GM12878 (cell line): ENCODE results near the gene PCLO.

ENCODE experiments used
- FOXM1 ChIP-seq: IDR thresholded peaks from 2 replicates; pipeline ENCODE4 v1.6.1; 2012; ENCODE audit warnings: low read depth, mild to moderate bottlenecking, inconsistent platforms, low read length, moderate library complexity
- POLR2AphosphoS5 ChIP-seq: IDR thresholded peaks from 2 replicates; pipeline ENCODE4 v1.6.1; 2011; ENCODE audit warnings: mild to moderate bottlenecking, low read length, inconsistent platforms
- RFX5 ChIP-seq: IDR thresholded peaks from 2 replicates; pipeline ENCODE4 v1.6.1; 2011; ENCODE audit warnings: low read depth, low read length, improper control_type of control experiment
- TF ChIP-seq, protein P1 (sequence below), 3 experiments: IDR thresholded peaks in 2 of 3; conservative IDR thresholded peaks in 1 of 3; 2 replicates each; pipeline ENCODE4 v1.5.1; 2011; ENCODE audit warnings: low read depth in 3 of 3, low read length in 3 of 3, mild to moderate bottlenecking in 3 of 3, control low read depth in 2 of 3, moderate library complexity in 2 of 3, inconsistent platforms in 1 of 3, mixed read lengths in 1 of 3; ENCODE audit not compliant: control insufficient read depth in 2 of 3, insufficient read depth in 1 of 3; ENCODE audit errors: extremely low read depth in 1 of 3

DNA sequence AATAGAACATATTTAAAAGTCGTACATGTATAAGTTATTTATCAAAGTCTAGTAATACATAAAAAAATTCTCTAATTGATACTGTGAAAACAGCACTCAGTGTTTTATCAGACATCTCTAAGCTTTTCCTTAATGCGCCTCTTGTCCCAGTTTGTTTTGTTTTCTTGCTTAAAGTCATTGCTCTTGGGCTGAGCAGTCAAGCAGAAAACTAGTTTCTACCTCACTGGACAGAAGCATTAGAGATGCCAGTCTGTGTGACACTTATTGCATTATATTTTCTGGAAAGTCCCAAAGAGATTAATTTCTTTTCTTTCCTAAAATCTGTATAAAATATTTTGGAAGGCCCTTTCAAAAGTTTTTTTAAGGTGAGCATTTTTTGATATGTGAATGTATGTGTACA is 236.2 kb downstream of the PCLO start:
- TF ChIP-seq POLR2AphosphoS5, result no peak
- no peak for TF ChIP-seq RFX5
- TF ChIP-seq FOXM1, result no peak
- TF ChIP-seq, protein P1, sequence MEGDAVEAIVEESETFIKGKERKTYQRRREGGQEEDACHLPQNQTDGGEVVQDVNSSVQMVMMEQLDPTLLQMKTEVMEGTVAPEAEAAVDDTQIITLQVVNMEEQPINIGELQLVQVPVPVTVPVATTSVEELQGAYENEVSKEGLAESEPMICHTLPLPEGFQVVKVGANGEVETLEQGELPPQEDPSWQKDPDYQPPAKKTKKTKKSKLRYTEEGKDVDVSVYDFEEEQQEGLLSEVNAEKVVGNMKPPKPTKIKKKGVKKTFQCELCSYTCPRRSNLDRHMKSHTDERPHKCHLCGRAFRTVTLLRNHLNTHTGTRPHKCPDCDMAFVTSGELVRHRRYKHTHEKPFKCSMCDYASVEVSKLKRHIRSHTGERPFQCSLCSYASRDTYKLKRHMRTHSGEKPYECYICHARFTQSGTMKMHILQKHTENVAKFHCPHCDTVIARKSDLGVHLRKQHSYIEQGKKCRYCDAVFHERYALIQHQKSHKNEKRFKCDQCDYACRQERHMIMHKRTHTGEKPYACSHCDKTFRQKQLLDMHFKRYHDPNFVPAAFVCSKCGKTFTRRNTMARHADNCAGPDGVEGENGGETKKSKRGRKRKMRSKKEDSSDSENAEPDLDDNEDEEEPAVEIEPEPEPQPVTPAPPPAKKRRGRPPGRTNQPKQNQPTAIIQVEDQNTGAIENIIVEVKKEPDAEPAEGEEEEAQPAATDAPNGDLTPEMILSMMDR (IDR thresholded peaks at IDR 0.05 in 2 of 3, conservative IDR thresholded peaks at IDR 0.05 in 1 of 3; ENCODE audit: control insufficient read depth in 2 of 3, extremely low read depth in 1 of 3, insufficient read depth in 1 of 3, low read depth in 3 of 3, low read length in 3 of 3), result no peak
